Stimulated activated CD4-positive, alpha-beta T cell treated with anti-CD3 and anti-CD28 coated beads, Interleukin-1b, Interleukin-23, amount 100 ng/mL, for 4 hours (primary cell): ENCODE results near the gene TGFBI.

Experiments
- DNase-seq, 2 donors: peaks; one replicate each; pipeline ENCODE4 v3.0.0-alpha.2; 2020; ENCODE audit warnings: low read depth in 2 of 2

Gene TGFBI

DNA sequence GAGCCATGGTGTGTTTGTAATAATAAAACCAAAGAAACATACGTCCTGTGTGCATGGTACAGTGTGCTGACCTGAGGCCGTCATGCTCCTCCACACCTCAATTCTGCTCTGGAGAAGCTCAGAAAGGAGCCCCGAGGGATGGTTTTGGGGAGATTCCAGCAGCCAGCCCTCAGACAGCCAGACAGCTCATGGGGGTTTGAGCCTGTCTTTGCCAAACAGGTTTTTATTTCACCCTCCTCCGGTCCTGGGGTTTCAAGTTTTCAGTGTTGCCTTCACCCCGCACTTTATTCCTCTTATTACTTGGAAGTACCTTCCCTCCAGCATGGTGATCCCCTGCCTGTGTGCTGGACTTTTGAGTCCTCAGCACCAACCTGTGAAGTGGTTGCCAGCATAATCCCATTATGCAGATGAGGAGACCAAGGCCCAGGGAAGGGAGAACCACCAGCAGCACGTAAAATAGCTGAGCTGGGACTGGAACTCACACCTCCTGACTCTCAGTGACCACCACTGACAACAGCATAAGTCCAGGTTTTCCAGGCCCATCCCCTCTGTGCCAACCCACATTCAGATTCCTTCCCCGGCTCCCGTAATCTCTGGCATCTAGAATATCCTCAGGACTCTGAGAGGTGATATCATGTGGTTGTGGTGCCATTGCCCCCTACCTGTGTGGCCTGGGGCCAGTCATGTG, 35.1 kb downstream of the TGFBI start:
- DNase-seq = no peak

DNA sequence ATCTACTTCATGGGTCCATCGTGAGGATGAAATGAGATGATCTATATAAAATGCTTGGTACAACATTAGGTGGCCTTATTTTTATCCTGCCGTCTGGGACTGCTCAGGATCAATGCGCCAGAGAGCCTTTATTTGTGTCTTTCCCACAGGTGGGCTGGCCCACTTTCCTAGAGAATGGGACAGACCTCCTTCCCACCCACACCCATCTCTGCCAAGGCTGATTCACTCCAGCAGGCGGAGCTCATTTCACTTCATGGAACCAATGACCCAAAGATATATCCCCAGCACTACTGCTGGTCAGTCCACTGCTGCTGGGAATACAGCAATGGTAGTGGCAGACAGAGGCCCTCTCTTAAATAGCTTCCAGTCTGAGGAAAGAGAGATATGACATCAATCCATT, 35.7 kb downstream of the TGFBI start:
- DNase-seq = no peak

DNA sequence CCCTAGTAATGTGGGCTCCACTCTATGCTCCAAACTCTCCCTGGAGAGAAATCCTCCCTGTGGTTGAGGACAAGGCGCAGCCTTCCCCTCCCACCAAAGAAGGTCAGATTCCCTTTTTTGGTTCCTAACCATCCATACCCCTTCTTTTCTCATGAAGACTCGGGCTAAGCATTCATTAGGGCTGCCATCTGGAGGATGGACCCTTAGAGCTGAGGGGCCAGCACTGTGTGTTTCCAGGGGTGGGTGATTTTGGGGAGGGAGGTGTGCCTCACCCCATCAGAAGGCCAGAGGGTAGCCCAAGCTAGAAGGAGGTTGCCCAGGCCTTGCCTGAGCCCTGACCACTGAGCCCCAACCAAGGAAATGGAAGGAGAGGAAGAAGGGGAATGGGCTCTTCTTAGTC, 36.8 kb downstream of the TGFBI start:
- DNase-seq = no peak

DNA sequence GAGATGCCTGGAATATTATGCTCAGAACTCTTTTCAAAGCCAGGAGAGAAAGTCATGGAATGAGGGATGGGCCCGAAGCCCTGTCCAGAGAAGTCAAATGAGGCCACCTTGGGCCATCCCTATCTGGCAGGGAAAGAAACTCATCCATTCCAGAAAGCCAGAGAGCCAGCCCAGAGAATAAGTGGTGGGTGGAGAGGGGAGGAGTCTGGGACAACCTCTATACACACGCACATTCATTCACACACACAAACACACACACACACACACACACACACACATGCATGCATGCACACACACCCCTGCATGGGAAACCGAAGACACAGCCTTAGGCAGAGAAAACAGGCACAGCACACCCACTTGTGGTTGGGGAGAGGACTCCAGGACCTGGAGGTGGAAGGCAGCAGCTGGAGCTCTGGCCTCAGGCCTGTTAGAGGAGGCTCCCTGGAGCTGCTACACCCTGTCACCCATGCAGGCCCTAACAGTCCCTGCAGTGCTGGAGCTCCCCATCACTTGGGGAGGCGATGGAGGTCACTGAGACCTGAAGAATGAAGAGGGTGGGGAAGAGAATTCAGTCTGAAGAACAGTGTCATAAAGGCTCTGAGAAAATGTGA, 38.0 kb downstream of the TGFBI start:
- no peak for DNase-seq

DNA sequence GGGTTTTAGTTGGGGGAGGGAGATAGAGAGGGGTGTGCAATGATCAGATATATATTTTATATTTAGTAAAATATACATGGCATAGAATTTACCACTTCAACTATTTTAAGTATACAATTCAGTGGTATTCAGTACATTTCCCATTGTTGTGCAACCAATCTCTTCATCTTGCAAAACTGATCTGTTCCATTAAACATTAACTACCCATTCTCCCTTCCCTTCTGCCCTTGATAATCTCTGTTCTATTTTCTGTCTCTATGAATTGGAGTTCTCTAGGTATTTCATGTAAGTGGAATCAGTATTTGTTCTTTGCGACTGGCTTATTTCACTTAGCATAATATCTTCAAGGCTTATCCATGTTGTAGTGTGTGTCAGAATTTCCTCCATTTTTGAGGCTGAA, 38.6 kb downstream of the TGFBI start:
- DNase-seq = no peak

DNA sequence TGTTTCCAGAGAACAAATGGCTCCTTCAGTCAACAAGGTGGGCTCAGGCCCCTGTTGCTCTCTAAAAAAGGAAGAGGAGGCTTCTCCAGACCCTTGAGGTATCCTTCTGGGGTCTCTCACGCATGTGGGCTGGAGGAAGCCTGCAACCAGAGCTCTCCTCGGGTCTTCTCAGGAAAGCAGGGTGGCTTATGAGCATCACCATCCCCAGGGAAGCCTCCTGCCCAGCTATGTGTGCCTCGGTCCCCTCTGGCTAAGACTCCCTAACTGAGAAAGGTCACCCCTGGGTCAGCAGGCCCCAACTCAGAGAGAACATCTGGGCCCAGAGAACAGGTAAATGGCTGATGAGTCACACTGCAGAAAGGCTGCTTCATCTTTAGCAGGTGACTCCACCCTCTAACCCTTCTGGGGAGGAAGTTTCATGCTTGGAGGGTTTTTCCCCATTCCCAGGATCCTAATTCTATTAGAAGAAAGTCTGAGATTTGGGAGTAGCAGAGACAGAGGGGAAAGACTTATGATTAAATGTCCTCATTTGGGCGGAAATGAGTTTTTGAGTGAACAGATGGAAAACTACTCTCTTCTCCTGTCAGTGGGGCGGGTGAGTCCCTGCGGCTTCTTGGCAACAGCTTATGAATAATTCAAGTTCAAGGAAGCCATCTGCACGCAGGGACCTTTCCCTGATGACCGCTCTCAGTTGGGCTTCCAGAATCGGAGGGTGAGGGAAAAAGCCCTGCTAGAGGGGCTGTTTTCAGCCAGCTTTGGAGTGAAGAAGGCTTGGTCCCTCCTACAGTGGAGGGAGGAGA, 41.9 kb downstream of the TGFBI start:
- DNase-seq = no peak

DNA sequence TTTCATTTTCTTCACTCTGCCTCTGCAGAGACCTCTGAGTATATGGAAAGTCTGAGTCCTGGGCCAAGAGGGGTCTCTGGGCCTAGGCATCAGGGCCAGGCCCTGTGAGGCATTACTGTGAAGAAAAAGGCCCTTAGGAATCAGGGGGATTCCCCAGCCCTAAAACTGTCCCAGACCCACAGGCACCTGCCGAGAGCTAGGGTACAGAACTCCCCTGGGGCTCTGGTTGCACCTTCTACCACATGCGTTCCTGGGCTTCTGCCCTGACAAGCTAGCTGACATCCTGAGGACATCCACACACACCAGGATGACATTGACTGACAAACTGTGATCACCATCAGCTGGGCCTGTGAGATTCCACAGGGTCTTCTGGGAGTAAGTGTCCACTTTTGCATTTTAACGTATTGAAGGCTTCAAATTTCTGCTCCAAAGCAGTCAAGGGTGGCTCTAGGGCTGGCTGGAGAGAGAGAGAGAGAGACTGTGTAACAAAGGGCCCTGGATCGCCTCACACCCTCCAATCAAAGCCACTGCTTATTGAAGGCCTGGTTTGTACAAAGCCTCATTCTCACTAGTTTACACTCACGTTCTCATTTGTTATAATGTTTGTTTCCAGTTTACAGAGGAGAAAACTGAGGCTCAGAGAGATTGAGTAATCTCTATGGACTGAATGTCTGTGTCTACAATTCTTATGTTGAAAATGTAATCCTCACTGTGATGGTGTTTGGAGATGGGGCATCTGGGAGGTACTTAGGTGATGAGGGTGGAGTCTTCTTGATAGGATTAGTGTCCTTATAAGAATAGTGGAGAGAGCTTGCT, 45.1 kb downstream of the TGFBI start:
- DNase-seq = no peak

DNA sequence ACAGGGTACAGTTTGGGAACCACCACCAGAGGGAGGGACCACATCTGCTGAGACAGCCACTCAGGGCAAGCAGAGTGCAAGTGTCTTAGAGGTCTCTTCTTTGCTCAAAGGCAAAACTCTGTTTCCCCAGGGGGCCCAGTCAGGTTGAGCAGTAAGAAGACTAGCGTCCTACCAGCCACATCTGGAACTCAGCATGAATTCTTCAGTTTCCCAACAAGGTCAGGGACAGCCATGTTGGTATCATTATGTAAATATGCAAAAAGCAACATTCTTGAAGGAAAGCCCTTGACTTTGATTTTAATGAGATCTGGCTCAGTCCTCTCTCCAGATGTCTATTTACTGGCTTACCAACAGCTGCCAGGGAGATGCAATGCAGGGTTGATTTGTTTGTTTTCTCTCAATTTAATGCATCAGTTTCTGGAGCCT, 46.7 kb downstream of the TGFBI start:
- no peak for DNase-seq

DNA sequence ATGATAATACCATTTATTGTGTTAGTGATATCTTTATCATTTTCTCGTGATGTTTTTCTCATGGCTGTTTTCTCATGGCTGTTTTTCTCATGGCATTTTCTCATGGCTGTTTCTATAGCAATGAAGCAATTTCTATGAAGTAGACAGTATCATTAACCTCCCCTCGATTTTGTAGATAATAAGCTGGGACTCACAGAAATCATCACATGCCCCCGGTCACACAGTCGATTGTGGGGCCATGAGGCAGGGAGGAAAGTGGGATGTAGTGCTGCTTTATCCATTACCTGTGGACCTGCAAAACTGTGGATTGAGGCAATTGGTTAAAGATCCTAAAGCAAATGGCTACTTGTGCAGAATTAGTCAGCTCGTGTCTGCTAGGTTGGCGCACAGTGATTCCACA, 47.3 kb downstream of the TGFBI start:
- DNase-seq = no peak

DNA sequence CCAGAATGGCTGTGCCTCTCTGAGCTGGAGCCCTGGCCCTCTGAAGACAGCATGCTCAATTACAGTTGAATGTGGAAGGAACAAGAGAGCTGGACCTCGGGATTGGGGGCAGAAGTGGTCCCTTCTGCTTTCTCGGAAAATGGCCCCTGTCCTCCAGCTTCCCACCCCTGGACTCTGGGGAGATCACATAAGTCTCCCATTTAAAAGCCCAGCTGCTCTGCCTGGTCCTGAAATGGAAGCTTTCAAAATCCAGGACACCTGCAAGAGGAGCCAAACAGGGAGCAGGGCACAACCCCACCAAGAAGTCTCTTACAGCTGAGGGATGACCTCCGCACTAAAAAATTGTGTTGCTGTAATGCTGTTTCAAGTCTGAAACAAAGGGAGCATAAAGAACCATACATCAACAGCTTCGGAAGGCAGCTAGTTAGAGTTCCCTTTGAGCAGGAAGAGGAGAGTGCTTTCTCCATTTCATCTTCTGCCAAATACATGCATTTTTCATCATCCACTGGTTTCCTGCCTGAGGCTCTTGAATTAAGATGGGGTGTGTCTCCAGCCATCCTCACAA, 48.2 kb downstream of the TGFBI start:
- DNase-seq = no peak

DNA sequence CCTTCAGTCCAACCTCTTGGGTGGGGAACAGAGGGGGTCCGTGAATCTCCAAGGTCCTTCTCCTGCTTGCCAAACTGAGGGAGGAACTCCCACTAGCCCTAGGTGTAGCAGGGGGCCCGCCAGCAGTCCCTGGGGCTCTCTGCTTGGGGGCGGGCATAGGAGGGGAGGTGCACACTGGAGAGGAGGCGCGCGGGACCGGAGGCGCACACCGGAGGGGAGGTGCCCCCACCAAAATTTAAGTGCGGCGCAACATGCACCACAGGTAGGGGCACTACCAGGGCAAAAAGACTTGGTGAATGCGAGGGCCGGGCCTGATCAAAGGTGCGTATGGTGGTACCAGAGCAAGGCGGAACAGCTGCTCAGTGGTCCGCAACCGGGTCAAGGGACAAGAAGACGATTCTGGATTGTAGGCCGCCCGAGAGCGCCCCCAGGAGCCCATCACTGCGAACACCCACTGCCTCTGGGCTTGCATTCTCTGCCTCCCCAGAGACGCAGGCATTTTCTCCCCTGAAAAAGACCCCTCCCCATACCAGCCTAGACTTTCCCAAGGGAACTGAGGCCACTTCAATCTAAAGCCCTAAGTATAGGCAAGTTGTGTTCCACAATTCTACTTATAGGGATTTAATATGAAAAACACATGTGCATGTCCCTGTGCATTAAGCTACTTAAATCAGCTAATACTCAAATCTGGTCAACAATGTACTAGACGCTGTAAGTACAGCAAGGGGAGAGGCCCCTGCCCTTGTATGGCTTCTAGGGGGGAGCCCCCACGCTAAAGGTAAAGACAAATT, 50.6 kb downstream of the TGFBI start:
- no peak for DNase-seq

DNA sequence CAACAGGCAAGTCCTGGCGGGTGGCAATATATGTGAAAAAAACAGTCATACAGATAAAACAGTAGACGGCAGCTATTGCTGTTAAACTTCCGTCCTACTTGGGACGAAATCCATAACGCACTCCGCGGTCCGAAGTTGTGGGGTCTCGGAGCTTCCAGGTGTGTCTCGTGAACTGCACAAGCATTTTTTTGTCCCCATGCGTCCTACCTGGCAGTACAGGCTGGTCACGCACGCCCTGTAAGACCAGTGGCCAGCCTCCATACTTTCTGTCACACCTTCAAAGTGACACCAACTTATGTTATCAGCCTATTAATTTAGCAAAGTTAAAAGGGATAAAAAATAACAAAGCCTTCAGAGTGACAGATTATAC, 51.3 kb downstream of the TGFBI start:
- no peak for DNase-seq

DNA sequence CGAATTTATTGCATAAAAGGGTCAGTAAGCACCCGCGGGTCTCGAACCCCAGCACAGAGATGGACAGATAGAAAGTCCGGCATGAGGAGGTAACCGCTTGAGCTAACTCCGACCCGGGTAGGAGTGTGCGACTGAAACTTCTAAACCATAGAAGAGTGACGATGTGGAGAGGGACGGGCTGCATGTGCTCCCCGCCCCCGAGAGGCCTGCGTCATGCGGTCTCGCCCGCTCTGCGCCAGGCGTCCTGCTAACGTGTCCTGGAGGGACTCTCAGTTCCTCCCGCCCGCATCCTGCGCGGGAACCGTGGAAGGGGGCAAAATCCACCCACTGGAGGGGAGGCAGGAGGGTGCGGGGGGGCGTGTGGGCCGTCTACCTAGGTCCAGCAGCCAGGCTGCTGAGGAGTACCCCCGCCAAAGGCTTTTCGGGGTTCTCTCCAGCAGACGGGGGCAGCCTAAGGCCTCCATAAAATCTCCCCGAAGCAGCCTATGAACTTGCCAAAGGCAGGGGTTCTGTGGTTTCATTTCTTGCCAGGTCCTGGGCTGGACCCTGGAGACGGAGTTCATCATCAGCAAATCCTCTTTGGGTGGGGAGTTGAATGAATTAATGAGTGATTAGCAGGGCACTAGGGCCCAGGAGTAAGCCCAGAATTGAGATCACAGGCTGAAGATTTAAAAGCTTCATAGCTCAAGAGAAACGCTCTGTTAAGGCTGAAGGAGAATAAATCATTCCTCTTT, 51.9 kb downstream of the TGFBI start:
- DNase-seq = peak; percentile 2 to 29

DNA sequence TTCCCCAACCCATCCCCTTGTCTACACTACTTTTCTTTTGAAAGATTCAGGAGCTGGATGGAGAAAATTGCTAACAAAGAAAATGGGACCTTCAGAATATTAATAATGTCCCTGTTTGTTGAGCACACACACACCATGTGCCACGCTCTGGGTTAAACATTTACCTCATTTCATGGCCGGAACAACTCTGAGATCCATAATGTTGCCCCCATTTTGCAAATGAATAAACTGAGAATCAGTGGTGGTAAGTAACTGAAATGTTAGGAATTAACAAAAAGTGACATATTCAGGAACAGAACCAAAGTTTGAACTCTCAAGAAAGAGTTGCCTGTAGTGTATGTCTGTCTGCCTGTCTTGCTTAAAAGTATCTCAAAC, 52.4 kb downstream of the TGFBI start:
- no peak for DNase-seq

DNA sequence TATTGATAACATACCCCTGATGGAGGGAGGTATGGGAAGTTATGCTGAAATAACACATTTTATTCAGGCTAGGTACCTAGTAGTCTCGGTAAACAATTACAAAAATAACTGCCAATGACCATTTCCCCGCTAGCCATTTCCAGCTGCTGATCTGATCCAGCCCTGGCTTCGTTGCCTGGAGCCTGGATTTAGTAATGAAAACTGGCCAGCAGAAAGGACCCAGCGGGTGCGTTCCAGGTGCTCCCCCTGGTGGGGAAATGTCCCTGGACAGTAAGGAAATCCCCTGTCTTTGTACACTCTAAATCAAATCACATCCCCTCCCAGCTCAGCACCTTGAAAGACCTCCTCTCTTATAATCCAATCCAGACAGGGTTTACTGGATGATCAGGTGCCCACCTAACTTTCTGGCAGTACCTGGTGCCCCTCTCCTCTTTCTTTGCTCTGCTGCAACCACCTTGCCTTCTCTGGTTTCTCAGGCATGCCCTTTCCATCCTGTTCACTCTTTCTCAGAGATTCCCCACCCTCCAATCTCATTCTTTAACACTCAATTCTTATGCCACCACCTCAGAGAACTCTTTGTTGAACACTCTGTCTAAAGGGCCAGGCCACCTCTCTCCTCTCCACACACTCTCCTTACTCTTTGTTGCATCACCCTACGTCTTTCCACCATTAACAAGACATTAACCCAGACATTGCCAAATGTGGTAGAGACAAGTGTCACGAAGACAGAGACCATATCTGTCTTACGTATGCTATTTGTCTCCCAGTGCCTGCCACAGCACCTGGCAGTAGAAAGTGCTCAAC, 53.8 kb downstream of the TGFBI start:
- peak; percentile 5 to 40 for DNase-seq

DNA sequence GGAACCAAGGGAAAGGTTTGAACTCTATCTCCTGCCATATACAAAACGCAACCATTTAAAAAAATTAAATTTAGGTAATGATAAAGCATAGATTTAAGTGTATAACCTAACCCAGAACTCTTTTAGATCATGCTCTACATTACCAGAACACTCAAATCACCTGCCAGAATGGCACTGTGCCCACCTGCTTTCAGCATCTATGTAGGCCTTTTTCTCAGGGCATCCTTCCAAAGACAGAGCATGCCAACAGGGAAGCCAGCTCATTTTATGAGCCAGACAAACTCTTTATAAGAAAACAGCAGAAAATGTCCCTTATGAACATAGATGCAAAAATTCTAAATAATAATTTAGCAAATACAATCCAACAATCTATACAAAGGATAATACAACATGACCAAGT, 55.9 kb downstream of the TGFBI start:
- no peak for DNase-seq

DNA sequence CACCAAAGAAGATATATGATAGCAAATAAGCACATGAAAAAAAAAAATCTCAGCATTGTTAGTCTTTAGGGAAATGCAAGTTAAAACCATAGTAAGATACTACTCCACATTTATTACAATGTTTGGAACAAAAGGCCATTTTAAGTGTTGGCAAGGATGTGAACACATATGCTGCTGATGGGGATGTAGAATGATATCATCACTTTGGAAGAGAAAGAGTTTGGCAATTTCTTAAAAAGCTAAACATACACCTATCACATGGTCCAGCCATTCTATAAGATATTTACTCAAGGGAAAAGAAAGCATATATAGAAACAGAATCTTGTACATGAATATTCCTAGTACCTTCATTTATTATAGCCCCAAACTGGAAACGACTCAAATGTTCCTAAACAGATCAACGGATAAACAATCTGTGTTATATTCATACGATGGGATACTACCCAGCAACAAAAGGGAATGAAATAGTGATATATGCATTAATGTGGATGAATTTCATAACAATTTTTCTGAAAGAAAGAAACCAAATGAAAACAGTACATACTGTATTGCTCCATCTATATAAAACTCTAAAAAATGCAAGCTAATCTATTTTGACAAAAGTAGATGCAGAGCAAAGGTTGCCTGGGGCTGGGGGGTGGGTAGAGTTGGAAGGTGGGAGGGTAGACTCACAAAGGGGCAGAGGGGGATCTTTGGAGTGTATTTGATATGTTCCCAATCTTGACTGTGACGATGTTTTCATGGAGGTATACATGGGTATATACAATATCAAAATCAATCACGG, 58.2 kb downstream of the TGFBI start:
- no peak for DNase-seq

DNA sequence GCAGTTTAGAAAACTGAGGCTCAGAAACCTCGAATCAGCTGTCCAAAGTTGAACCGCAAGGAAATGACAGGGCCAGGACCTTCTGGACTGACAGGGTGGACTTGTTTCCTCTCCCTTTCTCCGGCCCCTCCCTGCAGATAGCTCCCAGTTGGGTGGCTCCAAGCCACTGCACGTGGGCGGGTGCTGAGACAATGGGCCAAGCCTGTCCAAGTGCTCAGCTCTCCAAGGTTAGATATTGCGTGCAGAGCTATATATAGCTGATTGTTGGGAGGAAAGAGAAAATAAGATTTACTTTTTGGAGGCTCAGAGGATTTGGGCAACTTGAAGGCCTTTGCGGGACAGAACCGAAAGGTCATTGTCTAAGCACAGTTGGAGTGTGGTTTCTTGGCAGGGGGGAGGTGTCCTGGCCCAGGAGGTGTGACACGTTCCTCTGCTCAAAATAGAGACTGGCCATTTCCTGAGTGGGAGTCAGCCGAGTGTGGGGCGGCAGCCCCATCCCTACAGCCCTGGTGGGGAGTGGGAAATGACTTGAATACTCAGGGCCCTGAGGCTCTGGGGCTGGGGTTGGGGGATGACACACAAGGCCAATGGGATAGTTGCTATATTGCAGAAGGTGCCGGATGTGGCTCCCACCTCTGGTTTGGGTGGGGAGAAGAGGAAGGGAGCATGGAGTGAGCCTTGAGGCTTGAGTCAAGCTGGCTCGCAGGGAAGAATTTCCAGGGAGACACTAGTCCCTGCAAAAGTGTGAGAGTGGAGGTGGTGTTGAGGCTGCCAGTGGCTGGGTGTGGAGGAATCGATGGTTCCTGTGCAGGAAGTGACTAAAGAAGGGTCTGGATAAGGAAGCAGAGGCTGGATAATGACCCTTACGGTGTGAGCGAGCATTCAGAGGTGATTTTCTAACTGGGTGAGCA, 59.4 kb downstream of the TGFBI start:
- no peak for DNase-seq
